GM12873 (cell line): Measurements from ENCODE around the gene STX8.

ENCODE experiments used
- TF ChIP-seq, protein P1 (sequence below): IDR thresholded peaks from 2 replicates; pipeline ENCODE4 v1.5.1; 2012; ENCODE audit warnings: low read depth, mild to moderate bottlenecking, moderate library complexity, low read length, control low read depth; ENCODE audit not compliant: insufficient read depth; ENCODE audit errors: missing control alignments

STX8 gene

DNA sequence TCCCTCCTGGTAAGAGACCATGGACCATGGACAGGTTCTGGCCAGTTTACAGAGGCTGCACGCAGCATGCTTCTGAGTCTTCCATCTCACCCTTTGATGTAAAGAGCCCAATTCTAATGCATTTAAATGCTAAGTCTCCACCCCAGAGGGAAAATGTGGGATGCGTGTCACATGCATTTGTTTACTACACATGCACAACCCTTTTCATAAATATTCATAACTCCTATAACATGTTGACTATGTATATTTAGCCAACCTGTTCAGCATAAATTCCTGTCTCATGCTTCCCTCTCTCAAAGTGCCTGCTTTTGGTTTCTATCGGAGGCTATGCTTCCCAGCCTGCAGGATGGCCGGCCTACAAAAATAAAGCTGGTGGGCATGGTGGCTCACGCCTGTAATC lies 260.3 kb downstream of the STX8 start:
- TF ChIP-seq, protein P1, sequence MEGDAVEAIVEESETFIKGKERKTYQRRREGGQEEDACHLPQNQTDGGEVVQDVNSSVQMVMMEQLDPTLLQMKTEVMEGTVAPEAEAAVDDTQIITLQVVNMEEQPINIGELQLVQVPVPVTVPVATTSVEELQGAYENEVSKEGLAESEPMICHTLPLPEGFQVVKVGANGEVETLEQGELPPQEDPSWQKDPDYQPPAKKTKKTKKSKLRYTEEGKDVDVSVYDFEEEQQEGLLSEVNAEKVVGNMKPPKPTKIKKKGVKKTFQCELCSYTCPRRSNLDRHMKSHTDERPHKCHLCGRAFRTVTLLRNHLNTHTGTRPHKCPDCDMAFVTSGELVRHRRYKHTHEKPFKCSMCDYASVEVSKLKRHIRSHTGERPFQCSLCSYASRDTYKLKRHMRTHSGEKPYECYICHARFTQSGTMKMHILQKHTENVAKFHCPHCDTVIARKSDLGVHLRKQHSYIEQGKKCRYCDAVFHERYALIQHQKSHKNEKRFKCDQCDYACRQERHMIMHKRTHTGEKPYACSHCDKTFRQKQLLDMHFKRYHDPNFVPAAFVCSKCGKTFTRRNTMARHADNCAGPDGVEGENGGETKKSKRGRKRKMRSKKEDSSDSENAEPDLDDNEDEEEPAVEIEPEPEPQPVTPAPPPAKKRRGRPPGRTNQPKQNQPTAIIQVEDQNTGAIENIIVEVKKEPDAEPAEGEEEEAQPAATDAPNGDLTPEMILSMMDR: no peak

DNA sequence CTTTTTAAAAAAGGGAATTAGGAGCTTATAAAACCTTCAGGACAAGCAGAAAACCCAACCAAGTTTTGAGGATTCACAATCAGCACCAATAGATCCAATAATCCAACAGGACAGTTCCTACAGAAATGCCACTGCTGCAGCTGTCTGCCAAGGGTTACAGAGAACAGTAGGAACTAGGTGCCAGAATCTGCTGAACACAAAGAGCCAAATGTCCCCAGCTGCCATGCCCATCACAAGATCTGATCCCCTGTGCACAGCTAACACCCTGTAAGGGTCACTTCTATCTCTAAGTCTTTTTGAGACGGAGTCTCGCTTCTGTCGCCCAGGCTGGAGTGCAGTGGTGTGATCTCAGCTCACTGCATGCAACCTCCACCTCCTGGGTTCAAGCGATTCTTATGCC lies 262.3 kb downstream of the STX8 start:
- TF ChIP-seq, protein P1: no peak

DNA sequence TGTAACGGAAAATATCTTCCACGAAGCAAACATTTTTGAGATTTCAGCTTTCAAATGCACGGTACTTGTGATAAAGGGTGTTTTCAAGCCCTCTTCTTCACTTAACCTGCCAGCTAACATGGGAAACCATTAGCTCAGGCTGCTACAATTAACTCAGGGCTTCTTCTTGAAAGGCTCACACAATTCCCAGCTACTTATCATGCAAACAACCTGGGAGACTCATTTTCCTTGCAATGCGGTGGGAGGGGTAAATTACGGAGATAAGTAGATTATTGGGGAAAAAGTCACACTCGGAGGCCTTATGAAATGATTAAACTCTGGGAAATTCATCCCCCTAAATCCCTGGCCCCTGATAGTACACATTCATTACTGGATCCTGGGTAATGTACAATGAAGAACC lies 266.4 kb downstream of the STX8 start:
- TF ChIP-seq, protein P1: no peak

DNA sequence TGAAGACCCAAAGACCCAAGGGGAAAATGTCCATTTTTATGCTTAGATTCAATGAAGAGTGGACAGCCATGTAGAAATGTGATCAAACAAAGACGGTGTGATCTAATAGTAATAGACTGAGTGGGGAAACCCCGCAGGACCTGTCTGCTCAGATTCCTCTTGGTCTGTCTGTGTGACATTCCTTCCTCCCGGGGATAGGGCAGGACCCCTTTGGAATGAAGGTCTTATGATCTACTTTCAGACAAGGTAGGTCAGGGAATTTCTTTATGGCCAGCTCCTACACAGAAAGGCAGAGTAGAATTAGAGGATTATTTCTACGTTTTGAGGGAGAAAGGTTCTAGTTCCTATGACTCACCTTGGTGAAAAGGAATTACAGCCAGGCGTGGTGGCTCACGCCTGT lies 267.6 kb downstream of the STX8 start:
- TF ChIP-seq, protein P1: no peak

DNA sequence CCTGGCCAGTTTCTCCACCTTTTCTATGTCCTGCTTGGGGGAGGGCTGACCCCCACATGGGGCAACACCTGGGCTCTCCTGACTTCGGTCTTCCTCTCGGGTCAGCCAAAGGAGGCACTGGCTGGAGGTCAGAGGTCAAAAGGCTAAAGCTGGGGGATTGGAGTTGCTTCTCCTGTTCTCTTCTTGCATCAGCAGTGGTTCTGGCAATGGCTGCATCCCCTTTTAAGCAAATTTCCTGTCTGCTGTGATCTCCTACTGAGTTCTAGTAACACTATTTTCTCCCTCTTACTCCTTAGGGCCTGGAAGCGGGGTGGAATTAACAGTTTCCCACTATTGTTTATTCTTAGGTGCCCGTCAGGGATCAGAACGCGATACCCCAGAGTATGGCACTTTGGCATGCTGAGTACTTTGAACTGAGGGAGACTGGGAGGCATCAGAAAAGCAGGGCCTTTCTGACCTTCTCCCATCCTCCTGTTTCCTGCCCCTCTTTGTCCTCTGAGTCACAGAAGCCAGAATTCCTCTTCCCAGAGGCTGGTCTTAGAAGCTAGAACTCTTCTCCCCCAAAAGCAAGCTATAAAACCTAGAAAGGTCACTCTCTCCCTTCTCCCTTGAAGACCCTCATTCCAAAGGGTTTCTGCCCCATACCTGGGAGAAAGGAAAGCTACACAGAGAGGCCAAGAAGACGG lies 268.2 kb downstream of the STX8 start:
- TF ChIP-seq, protein P1: no peak

DNA sequence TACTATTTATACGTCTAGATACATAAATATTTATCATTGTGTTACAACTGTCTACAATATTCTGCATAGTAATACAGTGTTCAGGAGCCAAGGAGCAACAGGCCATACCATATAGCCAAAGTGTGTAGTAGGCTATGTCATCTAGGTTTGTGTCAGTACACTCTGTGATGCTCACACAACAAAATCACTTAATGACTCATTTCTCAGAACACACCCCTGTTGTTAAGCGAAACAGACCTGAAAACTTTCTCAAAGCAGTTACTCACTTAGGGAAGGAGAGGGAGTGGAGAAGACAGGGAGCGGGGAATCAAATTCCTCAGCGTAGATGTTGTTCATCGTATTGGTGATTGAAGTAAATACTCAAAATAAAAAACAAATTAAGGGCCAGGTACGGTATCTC lies 269.5 kb downstream of the STX8 start:
- TF ChIP-seq, protein P1: no peak

DNA sequence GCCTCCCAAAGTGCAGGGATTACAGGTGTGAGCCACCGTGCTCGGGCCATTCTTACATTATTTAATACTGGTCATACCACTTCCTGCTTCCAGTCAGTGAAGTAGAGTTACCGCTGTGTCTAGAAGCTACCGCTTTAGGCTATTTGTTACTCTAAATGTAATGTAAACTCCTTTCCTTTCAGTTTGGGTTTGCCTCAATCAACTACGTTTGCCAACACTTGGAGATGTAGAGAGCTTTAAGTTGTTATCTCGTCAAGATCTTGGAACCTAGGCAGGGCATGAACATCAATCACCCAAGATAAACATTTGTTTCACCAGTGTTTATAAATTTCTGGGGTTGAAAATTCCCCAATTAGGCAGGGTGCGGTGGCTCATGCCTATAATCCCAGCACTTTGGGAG lies 275.9 kb downstream of the STX8 start:
- TF ChIP-seq, protein P1: no peak

DNA sequence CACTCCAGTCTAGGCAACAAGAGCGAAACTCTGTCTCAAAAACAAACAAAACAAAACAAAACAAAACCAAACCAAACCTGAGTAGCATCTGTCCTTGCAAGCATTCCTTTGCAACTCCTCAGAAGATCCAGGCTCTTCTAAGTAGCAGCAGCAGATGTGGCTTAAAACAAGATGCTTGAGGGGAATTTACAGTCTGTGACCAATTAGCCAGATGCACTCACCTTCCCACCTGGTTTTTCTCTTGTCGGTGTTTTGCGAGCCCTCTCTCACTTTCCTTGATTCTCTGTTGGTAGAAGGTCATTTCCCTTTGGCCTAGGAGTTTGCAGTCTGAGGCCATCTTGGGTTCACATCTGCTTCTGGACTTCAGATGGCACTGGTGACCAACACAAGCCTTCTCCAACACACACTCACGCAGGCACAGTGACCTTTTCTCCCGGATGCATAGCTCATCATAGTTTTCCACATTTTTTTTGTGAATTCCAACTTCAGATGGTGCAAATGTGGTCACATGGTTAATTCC lies 276.8 kb downstream of the STX8 start:
- TF ChIP-seq, protein P1: no peak
